Effector memory CD8-positive, alpha-beta T cell (primary cell): ENCODE results near the gene KBTBD13.
"Not testable (repeated sequence)": the region's sequence is repeated elsewhere in the genome, so short reads cannot be mapped to it uniquely, and the experiment has no call there.

ENCODE experiments used
- ATAC-seq: fragments of 150-1000 bp; cut with Tn5 transposase; replicated peaks from 2 replicates; pipeline ENCODE4 v1.10.0; 2021; ENCODE audit warnings: mild to moderate bottlenecking, moderate library complexity
- DNase-seq, 3 experiments: peaks; one replicate each; pipeline ENCODE4 v3.0.0; 2021
- H3K27ac Mint-ChIP-seq, 2 donors: one replicate each; pipeline ENCODE4 v1.8.0; 2022; ENCODE audit warnings: mild to moderate bottlenecking in 2 of 2, mixed read lengths in 2 of 2, moderate library complexity in 2 of 2
- H3K27me3 Mint-ChIP-seq, 2 donors: one replicate each; pipeline ENCODE4 v1.8.0; 2022; ENCODE audit warnings: mixed read lengths in 2 of 2
- H3K36me3 Mint-ChIP-seq: one replicate; pipeline ENCODE4 v1.8.0; 2022; ENCODE audit warnings: mild to moderate bottlenecking, moderate library complexity, mixed read lengths; ENCODE audit not compliant: insufficient read depth
- H3K4me1 Mint-ChIP-seq, 2 donors: one replicate each; pipeline ENCODE4 v1.8.0; 2022; ENCODE audit warnings: low read depth in 2 of 2, mixed read lengths in 2 of 2
- H3K4me3 Mint-ChIP-seq, 2 donors: one replicate each; pipeline ENCODE4 v1.8.0; 2022; ENCODE audit warnings: mild to moderate bottlenecking in 2 of 2, mixed read lengths in 2 of 2, moderate library complexity in 2 of 2
- H3K9me3 Mint-ChIP-seq, 2 donors: one replicate each; pipeline ENCODE4 v1.8.0; 2022; ENCODE audit warnings: mixed read lengths in 2 of 2

The KBTBD13 gene

GRCh38 chr15:65040461-65040860, 36.1 kb upstream of the KBTBD13 start:
- Mint-ChIP-seq H3K4me1 (no peaks in the 10 kb centered on the region), H3K36me3 (no peaks in the 10 kb centered on the region), H3K4me3 (no peak overlapping the region), H3K27me3 (peaks cover 6 to 21% of the 10 kb centered on the region in 2 donors), H3K27ac (no peak overlapping the region), H3K9me3 (no peaks in the 10 kb centered on the region)
- DNase-seq (no peak), ATAC-seq (no peak)

GRCh38 chr15:65041787-65042186, 34.8 kb upstream of the KBTBD13 start:
- H3K4me3 Mint-ChIP-seq = no peak overlapping the region
- H3K36me3 Mint-ChIP-seq = no peaks in the 10 kb centered on the region
- peaks cover 7 to 25% of the 10 kb centered on the region in 2 donors for H3K27me3 Mint-ChIP-seq
- no peaks in the 10 kb centered on the region for H3K9me3 Mint-ChIP-seq
- ATAC-seq (no peak), DNase-seq (no peak)
- H3K4me1 Mint-ChIP-seq = no peaks in the 10 kb centered on the region
- H3K27ac Mint-ChIP-seq = no peak overlapping the region

- Mint-ChIP-seq H3K27me3 (peaks cover 7 to 25% of the 10 kb centered on the region in 2 donors), H3K4me1 (no peaks in the 10 kb centered on the region), H3K36me3 (no peaks in the 10 kb centered on the region), H3K27ac (no peak overlapping the region), H3K9me3 (no peaks in the 10 kb centered on the region), H3K4me3 (no peak overlapping the region)
- ATAC-seq (no peak), DNase-seq (no peak)
Observed at GRCh38 chr15:65042776-65043327, 33.7 kb upstream of the KBTBD13 start.

- H3K36me3 Mint-ChIP-seq, DNase-seq, H3K4me1 Mint-ChIP-seq, H3K27ac Mint-ChIP-seq, ATAC-seq, H3K9me3 Mint-ChIP-seq, H3K4me3 Mint-ChIP-seq: not testable (repeated sequence)
- peaks cover 7 to 25% of the 10 kb centered on the region in 2 donors for H3K27me3 Mint-ChIP-seq
Observed at GRCh38 chr15:65044218-65044617, 32.3 kb upstream of the KBTBD13 start.

GRCh38 chr15:65044724-65045481, 31.6 kb upstream of the KBTBD13 start, which contains the start of gene SLC51B:
TSS of gene SLC51B (plus strand) at chr15:65045387. CDS start at chr15:65050005, 4,618 bp downstream.
- DNase-seq (no peak), ATAC-seq (no peak)
- Mint-ChIP-seq H3K4me3 (no peak within 1 kb of the TSS), H3K4me1 (peaks cover 7 to 10% of the 10 kb centered on the region in 2 donors), H3K27me3 (peaks cover 7 to 25% of the 10 kb centered on the region in 2 donors), H3K27ac (no peak within 1 kb of the TSS), H3K36me3 (peaks cover 9% of the 10 kb centered on the region), H3K9me3 (no peaks in the 10 kb centered on the region)

GRCh38 chr15:65048241-65048640, 28.3 kb upstream of the KBTBD13 start:
- Mint-ChIP-seq H3K36me3 (peaks cover 11% of the 10 kb centered on the region), H3K4me1 (peaks cover 9 to 14% of the 10 kb centered on the region in 2 donors), H3K27me3 (peaks cover 7 to 14% of the 10 kb centered on the region in 2 donors), H3K9me3 (no peaks in the 10 kb centered on the region), H3K4me3 (no peak overlapping the region), H3K27ac (no peak overlapping the region)
- ATAC-seq (no peak), DNase-seq (no peak)

- Mint-ChIP-seq H3K4me3 (peak overlapping the region; percentile 73 to 74), H3K9me3 (no peaks in the 10 kb centered on the region), H3K4me1 (peaks cover 9 to 14% of the 10 kb centered on the region in 2 donors), H3K27ac (peak overlapping the region; percentile 19 to 85), H3K27me3 (peaks cover 7 to 14% of the 10 kb centered on the region in 2 donors), H3K36me3 (peaks cover 11% of the 10 kb centered on the region)
- ATAC-seq (peak; percentile 99), DNase-seq (peak; percentile 74 to 75 (median 74))
Observed at GRCh38 chr15:65049418-65049840, 27.1 kb upstream of the KBTBD13 start.

- Mint-ChIP-seq H3K27me3 (peaks cover 3 to 6% of the 10 kb centered on the region in 2 donors), H3K4me1 (peaks cover 9 to 14% of the 10 kb centered on the region in 2 donors), H3K27ac (peak overlapping the region in 1 of 2 donors; percentile 85), H3K9me3 (no peaks in the 10 kb centered on the region), H3K4me3 (peak overlapping the region; percentile 73 to 74), H3K36me3 (peaks cover 11% of the 10 kb centered on the region)
- ATAC-seq (no peak), DNase-seq (no peak)
Observed at GRCh38 chr15:65050270-65050669, 26.3 kb upstream of the KBTBD13 start.

GRCh38 chr15:65051266-65051665, 25.3 kb upstream of the KBTBD13 start:
- Mint-ChIP-seq H3K9me3 (no peaks in the 10 kb centered on the region), H3K4me1 (peaks cover 12 to 14% of the 10 kb centered on the region in 2 donors), H3K36me3 (peaks cover 11% of the 10 kb centered on the region), H3K4me3 (no peak overlapping the region), H3K27ac (no peak overlapping the region), H3K27me3 (peaks cover 0 to 7% of the 10 kb centered on the region in 2 donors)
- DNase-seq = no peak
- no peak for ATAC-seq

- peaks cover 11% of the 10 kb centered on the region for H3K36me3 Mint-ChIP-seq
- ATAC-seq (no peak), DNase-seq (no peak)
- no peaks in the 10 kb centered on the region for H3K9me3 Mint-ChIP-seq
- no peak overlapping the region for H3K27ac Mint-ChIP-seq
- peaks cover 0 to 16% of the 10 kb centered on the region in 2 donors for H3K27me3 Mint-ChIP-seq
- H3K4me3 Mint-ChIP-seq = no peak overlapping the region
- H3K4me1 Mint-ChIP-seq = peaks cover 12 to 14% of the 10 kb centered on the region in 2 donors
Observed at GRCh38 chr15:65052956-65053355, 23.6 kb upstream of the KBTBD13 start.

GRCh38 chr15:65054333-65055200, 22.0 kb upstream of the KBTBD13 start:
- DNase-seq (peak; percentile 31 to 43 (median 39)), ATAC-seq (peak; percentile 32)
- Mint-ChIP-seq H3K27me3 (peaks cover 0 to 20% of the 10 kb centered on the region in 2 donors), H3K4me3 (no peak overlapping the region), H3K4me1 (peaks cover 6 to 8% of the 10 kb centered on the region in 2 donors), H3K36me3 (peaks cover 5% of the 10 kb centered on the region), H3K27ac (no peak overlapping the region), H3K9me3 (no peaks in the 10 kb centered on the region)

- no peak for DNase-seq
- no peaks in the 10 kb centered on the region for H3K36me3 Mint-ChIP-seq
- ATAC-seq = no peak
- H3K4me3 Mint-ChIP-seq = no peak overlapping the region
- peaks cover 0 to 20% of the 10 kb centered on the region in 2 donors for H3K27me3 Mint-ChIP-seq
- peaks cover 0 to 3% of the 10 kb centered on the region in 2 donors for H3K4me1 Mint-ChIP-seq
- H3K9me3 Mint-ChIP-seq = no peaks in the 10 kb centered on the region
- H3K27ac Mint-ChIP-seq = no peak overlapping the region
Observed at GRCh38 chr15:65055201-65055870, 21.2 kb upstream of the KBTBD13 start.

GRCh38 chr15:65056106-65056505, 20.4 kb upstream of the KBTBD13 start:
- H3K9me3 Mint-ChIP-seq = no peaks in the 10 kb centered on the region
- ATAC-seq (no peak), DNase-seq (no peak)
- H3K4me3 Mint-ChIP-seq = no peak overlapping the region
- peaks cover 0 to 25% of the 10 kb centered on the region in 2 donors for H3K27me3 Mint-ChIP-seq
- no peaks in the 10 kb centered on the region for H3K36me3 Mint-ChIP-seq
- H3K27ac Mint-ChIP-seq = peak overlapping the region in 1 of 2 donors; percentile 38
- peaks cover 0 to 3% of the 10 kb centered on the region in 2 donors for H3K4me1 Mint-ChIP-seq
